Measurements from ENCODE around the gene SNTA1.

SNTA1 gene

GRCh38 chr20:33377366-33377765 is 66.2 kb downstream of the SNTA1 start:
- no peak overlapping the region for H3K27ac ChIP-seq
- TF ChIP-seq ZFX (IDR thresholded peaks at IDR 0.05; ENCODE audit: borderline replicate concordance) (no peak), CTCF (IDR thresholded peaks at IDR 0.05) (no peak)

GRCh38 chr20:33373735-33374605 is 69.6 kb downstream of the SNTA1 start:
- peak overlapping the region; percentile 92 for H3K27ac ChIP-seq
- TF ChIP-seq CTCF (IDR thresholded peaks at IDR 0.05) (no peak), ZFX (IDR thresholded peaks at IDR 0.05; ENCODE audit: borderline replicate concordance) (no peak)

- peak overlapping the region; percentile 92 for H3K27ac ChIP-seq
- TF ChIP-seq ZFX (IDR thresholded peaks at IDR 0.05; ENCODE audit: borderline replicate concordance) (no peak), CTCF (IDR thresholded peaks at IDR 0.05) (no peak)
Observed at GRCh38 chr20:33372993-33373441, 70.5 kb downstream of the SNTA1 start.

GRCh38 chr20:33370291-33370690 is 73.3 kb downstream of the SNTA1 start:
- H3K27ac ChIP-seq = no peak overlapping the region
- TF ChIP-seq CTCF (IDR thresholded peaks at IDR 0.05) (no peak), ZFX (IDR thresholded peaks at IDR 0.05; ENCODE audit: borderline replicate concordance) (no peak)

- H3K27ac ChIP-seq = no peak overlapping the region
- no peak for TF ChIP-seq ZFX (IDR thresholded peaks at IDR 0.05; ENCODE audit: borderline replicate concordance)
- no peak for TF ChIP-seq CTCF (IDR thresholded peaks at IDR 0.05)
Observed at GRCh38 chr20:33362898-33363297, 80.7 kb downstream of the SNTA1 start.

- TF ChIP-seq CTCF (IDR thresholded peaks at IDR 0.05) (no peak), ZFX (IDR thresholded peaks at IDR 0.05; ENCODE audit: borderline replicate concordance) (no peak)
- peak overlapping the region; percentile 57 for H3K27ac ChIP-seq
Observed at GRCh38 chr20:33359399-33360261, 83.9 kb downstream of the SNTA1 start.

Data from 22Rv1 (cell line).